Renal cortical epithelial cell (primary cell): ENCODE measurements around the gene ODAD2. TPM values are rescaled to one million over a fixed set of nuclear protein-coding genes. Genes with fewer than 3 reads are reported as not detected.
"Not testable (repeated sequence)": the region's sequence is repeated elsewhere in the genome, so short reads cannot be mapped to it uniquely, and the experiment has no call there.

Source experiments
- DNase-seq: peaks from one replicate; pipeline ENCODE4 v3.0.0-alpha.2; 2011; ENCODE audit warnings: low read depth
- total RNA-seq: library from RNA; depleted of rRNA; stranded (reverse); fragments of >200 nt; gene quantifications from 2 replicates; pipeline ENCODE4 v1.2.3, GENCODE V29; 2014

Gene ODAD2
- total RNA-seq, 1 donor from 2014 or later, result 1.2 TPM

DNA sequence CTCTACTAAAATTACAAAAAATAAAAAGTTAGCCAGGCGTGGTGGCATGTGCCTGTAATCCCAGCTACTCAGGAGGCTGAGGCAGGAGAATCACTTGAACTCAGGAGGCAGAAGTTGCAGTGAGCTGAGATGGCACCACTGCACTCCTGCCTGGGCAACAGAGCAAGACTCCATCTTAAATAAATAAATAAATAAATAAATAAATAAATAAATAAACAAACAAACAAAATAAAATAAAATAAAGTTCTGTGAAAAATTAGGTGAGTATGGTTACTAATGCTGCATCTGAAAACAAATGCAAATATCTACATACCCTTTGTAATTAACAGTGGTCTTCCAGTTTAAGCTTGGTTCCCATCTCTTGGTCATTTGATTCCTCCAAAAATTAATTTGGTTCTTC is 28.1 kb downstream of the ODAD2 start:
- DNase-seq, result not testable (repeated sequence)

DNA sequence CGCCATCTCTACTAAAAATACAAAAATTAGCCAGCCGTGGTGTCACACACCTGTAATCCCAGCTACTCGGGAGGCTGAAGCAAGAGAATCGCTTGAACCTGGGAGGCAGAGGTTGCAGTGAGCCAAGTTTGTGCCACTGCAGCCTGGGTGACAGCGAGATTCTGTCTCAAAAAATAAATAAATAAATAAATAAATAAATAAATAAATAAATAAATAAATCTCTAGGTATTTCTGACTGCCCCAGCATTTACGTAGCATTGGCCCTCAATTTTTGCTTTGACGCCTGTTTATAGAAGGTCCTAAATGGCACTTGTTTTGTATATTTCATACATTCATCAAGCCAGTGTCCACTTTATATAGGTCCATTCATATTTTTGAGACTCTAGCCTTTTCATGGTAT is 28.9 kb downstream of the ODAD2 start:
- not testable (repeated sequence) for DNase-seq

GRCh38 chr10:27959093-27959715 is 39.7 kb downstream of the ODAD2 start:
- DNase-seq, result no peak

- DNase-seq, result not testable (repeated sequence)
Measured at GRCh38 chr10:27958383-27958782, 40.5 kb downstream of the ODAD2 start.

GRCh38 chr10:27950242-27950564 is 48.7 kb downstream of the ODAD2 start:
- DNase-seq, result no peak

DNA sequence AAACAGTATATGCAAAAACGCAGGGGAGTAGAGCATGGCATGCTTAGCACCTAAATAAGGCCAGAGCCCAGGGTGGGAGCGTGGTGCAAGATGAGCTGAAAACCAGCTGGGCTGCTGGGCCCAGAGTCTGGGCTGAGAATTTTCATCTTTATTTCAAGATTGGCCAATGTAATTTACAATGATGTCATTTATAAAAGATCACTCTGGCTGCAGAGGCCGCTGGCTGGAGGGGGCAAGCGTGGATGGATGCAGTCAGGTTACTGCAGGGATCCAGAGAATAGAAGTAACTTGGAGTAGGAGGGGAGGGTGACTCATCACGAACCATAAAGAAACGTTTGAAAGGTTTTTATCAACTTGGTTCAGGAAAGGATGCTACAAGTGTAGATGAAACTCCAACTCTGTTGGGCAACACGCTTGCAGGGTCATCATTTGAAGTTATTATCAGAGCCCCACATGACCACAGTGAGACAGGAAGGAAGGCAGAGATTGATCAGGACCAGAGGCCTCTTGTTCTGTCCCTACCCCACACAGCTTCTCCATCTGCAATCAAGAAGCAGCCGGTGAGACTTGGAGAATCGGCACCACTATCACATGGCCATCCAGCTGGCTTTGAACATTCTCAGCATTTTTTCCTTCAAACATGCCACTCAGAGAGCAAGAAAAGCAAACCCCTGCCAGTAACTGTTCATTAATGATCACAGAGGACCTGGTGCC is 49.2 kb downstream of the ODAD2 start:
- no peak for DNase-seq

- DNase-seq, result no peak
Measured at GRCh38 chr10:27948186-27948585, 50.7 kb downstream of the ODAD2 start.

- no peak for DNase-seq
Measured at GRCh38 chr10:27947540-27947939, 51.3 kb downstream of the ODAD2 start.

DNA sequence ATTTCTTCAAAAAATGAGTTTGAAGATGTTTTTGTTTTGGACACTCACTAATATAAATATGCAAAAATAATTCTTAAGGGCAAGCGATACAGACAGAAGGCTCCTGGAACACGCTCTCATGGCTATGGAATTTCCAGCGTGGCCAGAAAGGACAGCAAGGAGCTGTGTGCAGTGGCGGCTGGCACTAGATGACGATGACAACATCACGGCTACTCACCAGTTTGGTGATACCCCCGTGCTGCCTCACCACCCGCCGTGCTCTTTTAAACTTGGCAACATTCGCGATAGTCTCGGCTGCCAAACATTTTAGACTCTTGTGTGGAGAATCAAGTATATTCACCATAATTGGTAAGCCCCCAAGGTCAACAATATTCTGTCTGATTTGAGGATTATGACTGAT is 54.9 kb downstream of the ODAD2 start:
- no peak for DNase-seq

- no peak for DNase-seq
Measured at GRCh38 chr10:27914888-27915287, 84.0 kb downstream of the ODAD2 start.

DNA sequence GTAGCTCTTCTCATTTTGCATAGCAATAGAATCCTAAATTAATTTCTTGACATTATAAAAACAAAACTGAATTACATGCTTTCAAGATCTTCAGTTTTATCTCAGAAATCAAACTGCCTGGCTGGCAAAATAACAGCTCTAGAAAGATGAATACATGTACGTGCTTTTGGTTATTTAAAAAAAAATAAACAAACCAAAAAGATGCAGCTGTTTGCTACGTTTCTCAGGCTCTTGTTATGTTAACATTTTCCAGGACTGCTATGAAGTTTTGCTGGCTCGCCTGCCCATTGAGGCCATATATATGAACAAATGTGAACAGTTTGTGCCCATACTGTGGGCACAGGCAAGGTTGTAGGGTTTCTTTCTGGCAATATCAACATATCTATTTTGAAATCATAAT is 86.6 kb downstream of the ODAD2 start:
- DNase-seq, result no peak

- DNase-seq, result no peak
Measured at GRCh38 chr10:27911539-27911938, 87.3 kb downstream of the ODAD2 start.

DNA sequence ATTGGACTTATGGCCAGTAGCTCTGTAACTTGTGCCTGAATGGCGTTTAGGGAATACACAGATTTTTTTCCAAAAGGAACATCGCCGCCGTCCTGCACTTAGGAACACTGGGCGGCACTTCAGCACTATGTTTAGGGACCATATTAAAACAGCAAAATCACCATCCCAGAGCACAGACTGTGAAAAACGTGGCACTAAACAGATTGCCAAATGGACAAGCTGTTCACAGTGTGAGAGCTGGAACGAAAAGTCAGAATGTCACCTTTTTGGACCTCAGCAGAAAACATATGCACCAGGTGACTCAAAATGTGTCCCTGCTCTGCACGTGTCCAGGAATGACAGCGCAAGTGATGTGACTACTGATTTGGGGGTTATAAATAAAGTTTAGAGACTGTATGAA is 87.9 kb downstream of the ODAD2 start:
- DNase-seq, result no peak

- DNase-seq, result no peak
Measured at GRCh38 chr10:27908231-27908630, 90.6 kb downstream of the ODAD2 start.

GRCh38 chr10:27899485-27899884 is 99.4 kb downstream of the ODAD2 start:
- peak; percentile 19 for DNase-seq

GRCh38 chr10:27899058-27899457 is 99.8 kb downstream of the ODAD2 start:
- no peak for DNase-seq

- DNase-seq, result peak; percentile 95
Measured at GRCh38 chr10:27893358-27893954, 105.4 kb downstream of the ODAD2 start.

DNA sequence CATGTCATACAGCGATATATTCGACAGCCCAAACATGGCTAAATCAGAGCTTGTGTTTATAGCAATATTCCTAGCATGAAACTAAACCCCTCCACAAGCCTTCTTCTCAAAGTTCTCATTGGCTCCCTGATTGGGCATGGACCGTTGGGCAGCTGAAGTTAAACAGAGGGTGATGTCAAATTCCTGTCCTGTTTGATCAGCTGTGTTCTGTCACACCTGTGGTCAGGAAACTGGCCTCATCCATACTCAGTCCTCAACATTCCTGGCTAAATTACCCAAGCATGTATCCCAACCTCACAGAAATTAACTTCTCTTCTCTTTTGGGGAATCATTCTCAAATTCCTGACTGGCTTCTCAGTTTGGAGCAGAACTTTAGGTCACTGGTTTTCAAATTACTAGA is 107.9 kb downstream of the ODAD2 start:
- peak; percentile 74 for DNase-seq

DNA sequence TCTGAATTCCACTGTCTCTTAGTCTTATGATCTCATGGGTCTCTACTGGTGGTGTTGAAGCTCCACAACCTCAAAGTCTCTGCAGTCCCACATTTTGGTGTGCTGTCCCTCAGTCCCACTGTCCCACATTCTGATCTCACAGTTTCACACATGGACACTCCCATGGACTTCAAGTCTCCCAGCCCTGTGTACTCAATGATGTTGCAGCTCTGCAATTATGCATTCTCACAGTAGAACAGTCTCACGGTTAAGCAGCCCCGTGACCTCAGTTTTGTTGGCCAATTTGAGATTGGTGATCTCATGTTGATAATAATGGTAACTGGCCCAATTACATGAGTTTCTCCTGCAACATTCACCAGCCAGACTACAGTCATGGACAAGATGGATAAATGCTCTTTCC is 109.4 kb downstream of the ODAD2 start:
- DNase-seq, result no peak

- DNase-seq, result no peak
Measured at GRCh38 chr10:27884185-27884641, 114.7 kb downstream of the ODAD2 start.

DNA sequence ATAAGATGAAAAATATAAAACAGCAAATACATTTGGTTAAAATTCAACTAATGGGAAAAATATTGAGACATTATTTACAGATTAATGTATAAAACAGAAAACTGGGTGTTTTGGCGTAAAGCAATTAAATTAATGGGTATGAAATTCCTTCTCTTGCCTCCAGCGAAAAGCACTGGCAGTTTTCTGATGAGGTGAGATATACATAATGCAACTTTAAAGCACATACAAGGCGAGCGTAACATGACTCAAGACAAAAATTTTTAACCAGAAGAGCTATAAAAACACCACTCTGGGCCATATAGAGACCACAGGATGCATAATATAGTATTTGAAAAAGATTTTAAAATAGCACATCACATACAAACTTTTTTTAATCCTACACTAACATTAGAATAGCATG is 120.6 kb downstream of the ODAD2 start:
- no peak for DNase-seq

DNA sequence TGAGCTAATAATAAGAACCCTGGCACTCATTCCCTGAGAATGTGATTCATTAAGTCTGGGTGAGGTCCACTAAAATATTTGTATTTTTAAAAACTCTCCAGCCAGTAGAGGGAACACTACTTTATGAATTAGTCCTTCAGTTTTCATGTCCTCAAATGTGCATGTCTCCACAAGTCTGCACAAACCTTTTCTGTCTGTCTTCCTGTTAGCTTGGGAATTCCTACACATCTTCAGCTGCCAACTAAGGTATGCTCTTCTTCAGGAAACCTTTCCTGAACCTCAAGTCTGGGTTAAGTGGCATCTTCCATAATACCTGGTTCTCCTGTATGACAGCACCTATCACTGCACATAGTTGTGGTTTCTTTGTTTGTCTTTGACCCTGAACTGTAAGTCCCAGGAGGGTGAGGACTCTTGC is 133.7 kb downstream of the ODAD2 start:
- DNase-seq, result peak; percentile 24

DNA sequence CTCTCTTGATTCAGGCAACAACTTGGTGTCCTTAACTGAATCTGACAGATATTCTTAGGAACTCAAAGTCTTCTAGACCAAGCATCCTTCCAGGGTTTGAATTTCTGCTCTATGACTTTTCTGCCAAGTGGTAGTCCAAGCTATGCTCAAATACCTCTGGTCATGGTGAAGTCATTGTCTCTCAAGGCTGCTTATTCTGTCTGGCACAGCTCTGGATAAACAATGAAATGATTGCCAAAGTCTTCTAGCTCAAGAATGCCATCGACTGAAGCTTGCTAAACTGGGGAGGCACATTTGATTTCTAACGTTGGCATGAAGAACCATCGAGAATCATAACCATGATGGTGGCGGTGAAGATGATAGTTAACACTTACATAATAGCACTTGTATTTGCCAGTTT is 137.1 kb downstream of the ODAD2 start:
- no peak for DNase-seq
